ENCODE results near the gene ASB1.
"Not testable (repeated sequence)": the region's sequence is repeated elsewhere in the genome, so short reads cannot be mapped to it uniquely, and the experiment has no call there.

Gene ASB1

DNA sequence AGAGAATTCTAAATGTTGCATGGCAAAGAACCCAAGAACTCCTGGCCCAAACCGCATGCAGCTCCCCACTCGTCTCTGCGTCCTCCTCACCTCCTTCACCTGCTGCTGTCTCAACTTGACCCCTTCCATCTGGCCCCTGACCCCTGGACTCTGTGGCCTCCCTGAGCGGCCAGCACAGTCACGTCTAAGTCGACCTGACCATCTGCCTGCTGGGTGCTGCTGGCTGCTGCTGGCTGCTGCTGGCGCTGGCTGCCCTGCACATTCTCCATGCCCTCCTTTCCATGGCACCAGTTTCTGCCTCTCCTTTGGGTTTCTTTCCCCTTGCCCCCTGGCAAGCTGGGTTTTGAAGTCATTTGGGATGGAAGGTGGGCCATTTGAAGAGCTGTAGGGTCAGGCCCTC, 30.1 kb upstream of the ASB1 start:
- Mint-ChIP-seq H3K27ac (no peak overlapping the region), H3K4me1 (no peaks in the 10 kb centered on the region), H3K9me3 (no peaks in the 10 kb centered on the region), H3K4me3 (no peak overlapping the region), H3K27me3 (no peaks in the 10 kb centered on the region), H3K36me3 (ENCODE audit: low read depth) (no peaks in the 10 kb centered on the region)
- ATAC-seq (no peak), DNase-seq (no peak)

DNA sequence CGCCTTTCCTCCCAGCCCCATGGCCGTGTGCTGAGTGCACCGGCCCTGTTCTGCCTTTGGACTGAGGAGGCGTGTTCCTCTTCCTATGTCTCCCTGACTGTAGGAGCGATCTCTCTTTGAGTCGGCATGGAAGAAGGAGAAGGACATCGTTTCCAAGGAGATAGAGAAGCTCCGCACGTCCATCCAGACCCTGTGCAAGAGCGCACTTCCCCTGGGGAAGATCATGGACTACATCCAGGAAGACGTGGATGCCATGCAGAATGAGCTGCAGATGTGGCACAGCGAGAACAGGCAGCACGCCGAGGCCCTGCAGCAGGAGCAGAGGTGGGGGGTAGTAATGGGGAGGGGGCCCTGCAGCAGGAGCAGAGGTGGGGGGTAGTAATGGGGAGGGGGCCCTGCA, 29.4 kb upstream of the ASB1 start:
- Mint-ChIP-seq H3K27me3 (no peaks in the 10 kb centered on the region), H3K36me3 (ENCODE audit: low read depth) (no peaks in the 10 kb centered on the region), H3K4me3 (no peak overlapping the region), H3K27ac (no peak overlapping the region), H3K4me1 (no peaks in the 10 kb centered on the region), H3K9me3 (no peaks in the 10 kb centered on the region)
- ATAC-seq (no peak), DNase-seq (no peak)

DNA sequence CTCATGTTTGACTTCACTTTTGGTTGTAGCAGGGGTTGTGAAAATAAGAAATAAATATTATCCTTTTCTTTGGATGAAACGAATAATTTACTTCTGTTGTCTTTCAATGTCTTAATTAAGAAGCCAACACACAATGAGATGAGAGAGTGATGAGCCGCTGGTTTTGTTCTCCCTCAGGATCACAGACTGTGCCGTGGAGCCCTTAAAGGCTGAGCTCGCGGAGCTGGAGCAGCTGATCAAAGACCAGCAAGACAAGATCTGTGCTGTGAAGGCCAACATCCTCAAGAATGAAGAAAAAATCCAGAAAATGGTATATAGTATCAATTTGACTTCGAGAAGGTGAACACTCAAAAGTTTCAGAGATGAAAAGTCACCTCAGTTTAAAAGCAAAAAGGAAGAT, 28.1 kb upstream of the ASB1 start:
- Mint-ChIP-seq H3K27ac (no peak overlapping the region), H3K4me3 (no peak overlapping the region), H3K36me3 (ENCODE audit: low read depth) (no peaks in the 10 kb centered on the region), H3K27me3 (no peaks in the 10 kb centered on the region), H3K4me1 (no peaks in the 10 kb centered on the region), H3K9me3 (no peaks in the 10 kb centered on the region)
- no peak for DNase-seq
- no peak for ATAC-seq

DNA sequence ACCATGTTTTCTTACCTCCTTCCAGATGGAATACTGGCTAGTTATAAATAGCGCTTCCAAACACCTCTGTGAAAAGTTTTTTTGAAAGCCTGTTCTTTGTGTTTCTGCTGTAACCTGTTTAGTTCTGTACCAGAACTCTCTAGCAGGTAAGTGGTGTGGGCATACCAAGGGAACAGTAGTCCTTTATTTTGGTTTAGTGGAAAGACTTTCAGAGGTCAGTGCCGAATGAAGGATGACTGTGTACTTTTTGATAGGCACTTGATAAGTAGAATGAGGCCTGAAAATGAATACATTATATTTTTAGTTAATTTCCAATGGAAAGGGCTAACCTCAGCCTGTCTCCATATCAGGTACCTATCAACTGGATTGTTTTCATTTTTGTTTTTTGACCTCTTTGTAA, 27.6 kb upstream of the ASB1 start:
- no peak for ATAC-seq
- H3K27ac Mint-ChIP-seq: no peak overlapping the region
- H3K4me3 Mint-ChIP-seq: no peak overlapping the region
- H3K36me3 Mint-ChIP-seq (ENCODE audit: low read depth): no peaks in the 10 kb centered on the region
- DNase-seq: no peak
- no peaks in the 10 kb centered on the region for H3K4me1 Mint-ChIP-seq
- no peaks in the 10 kb centered on the region for H3K27me3 Mint-ChIP-seq
- no peaks in the 10 kb centered on the region for H3K9me3 Mint-ChIP-seq

DNA sequence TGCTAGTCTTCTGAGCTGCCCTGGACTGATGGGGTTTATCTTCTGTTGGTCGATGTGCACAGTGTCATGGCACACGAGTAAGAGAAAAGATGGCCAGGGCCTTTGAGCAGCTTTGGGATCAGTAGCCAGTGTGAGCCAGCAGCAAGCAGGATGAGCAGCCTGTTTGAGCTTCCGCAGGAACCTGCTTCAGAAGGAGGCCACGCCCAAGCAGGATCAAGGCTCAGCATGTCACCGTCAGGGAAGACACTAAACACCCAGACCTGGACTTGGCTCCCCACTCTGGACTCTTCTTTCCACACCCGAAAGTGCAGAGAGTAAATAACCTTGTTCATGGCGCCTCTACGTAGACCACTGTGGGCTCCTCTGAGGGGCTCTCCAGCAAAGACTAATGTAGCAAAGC, 25.2 kb upstream of the ASB1 start:
- Mint-ChIP-seq H3K4me1 (peaks cover 7% of the 10 kb centered on the region), H3K4me3 (no peak overlapping the region), H3K36me3 (ENCODE audit: low read depth) (no peaks in the 10 kb centered on the region), H3K27ac (no peak overlapping the region), H3K27me3 (no peaks in the 10 kb centered on the region), H3K9me3 (no peaks in the 10 kb centered on the region)
- no peak for ATAC-seq
- no peak for DNase-seq

DNA sequence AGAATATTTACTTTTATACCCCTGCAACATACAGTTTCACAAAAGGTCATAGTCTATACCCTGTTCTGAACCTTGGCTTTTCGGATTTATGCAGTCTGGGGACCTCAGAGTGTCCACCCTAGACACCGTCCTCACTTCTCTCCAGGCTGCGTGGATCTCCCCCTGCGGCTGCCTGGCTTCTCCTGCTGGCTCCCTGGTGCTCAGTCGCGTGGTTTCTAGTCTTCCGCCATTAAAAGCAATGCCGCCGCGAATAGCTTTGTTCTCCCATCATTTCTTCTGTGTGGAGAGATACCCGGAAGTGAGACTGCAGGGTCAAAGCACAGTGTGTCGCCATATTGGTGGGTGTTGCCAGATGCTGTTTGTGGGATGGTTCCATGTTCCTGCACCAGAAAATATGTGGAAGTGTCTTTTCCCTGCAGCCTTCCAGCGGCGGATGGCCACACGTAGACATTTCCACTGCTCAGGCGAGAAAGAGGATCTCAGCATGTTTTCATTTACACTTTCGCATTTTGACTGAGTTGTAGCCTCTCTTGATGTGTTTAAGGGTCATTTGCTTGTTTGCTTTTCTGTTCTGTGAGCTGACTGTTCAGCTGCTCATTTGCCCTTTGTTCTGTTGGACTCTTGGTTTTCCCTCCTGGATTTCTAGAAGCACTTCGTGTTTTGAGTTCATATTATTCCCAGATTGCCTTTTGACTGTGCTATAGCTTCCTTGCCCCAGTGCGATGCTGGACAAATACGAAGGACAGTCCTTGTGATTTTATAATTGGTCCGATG, 22.9 kb upstream of the ASB1 start:
- DNase-seq (no peak), ATAC-seq (no peak)
- H3K36me3 Mint-ChIP-seq (ENCODE audit: low read depth): no peaks in the 10 kb centered on the region
- no peak overlapping the region for H3K4me3 Mint-ChIP-seq
- H3K27me3 Mint-ChIP-seq: no peaks in the 10 kb centered on the region
- H3K4me1 Mint-ChIP-seq: peaks cover 7% of the 10 kb centered on the region
- H3K9me3 Mint-ChIP-seq: no peaks in the 10 kb centered on the region
- H3K27ac Mint-ChIP-seq: no peak overlapping the region

DNA sequence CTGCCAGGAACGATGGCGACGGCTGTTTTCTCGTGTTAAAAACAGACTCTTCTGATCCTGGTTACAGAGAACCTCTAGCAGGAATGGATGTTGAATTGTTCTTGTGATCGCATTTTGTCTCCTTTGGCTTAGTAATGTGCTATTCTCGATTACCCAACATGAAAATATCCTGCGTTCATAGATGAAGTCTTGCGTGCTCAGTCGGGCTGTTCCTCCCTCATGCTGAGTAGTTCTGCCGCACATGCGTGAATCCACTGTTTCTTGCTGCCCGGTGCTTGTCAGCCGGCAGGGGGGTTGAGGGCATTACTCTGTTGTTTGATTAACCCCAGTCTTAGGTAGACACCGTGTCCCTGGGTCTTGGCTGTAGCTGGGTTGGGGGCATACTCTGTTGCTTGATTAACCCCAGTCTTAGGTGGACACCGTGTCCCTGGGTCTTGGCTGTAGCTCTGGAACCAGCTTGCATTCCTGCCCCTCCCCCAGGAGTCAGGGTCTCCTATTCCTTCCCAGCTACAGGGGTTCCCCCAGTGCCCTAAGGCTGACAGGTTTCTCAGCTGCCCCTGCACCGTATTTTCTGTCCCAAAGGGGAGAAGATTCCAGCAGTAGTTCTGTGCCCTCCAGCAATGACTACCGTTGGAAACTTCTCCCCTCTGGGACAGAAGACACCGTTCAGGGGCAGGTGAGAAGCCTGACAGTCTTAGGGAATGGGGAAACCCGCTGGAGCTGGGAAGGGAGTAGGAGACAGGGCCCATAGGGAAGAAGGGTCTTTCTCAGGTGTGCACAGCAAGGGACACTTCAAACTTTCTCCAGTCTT, 22.1 kb upstream of the ASB1 start:
- DNase-seq (no peak), ATAC-seq (no peak)
- Mint-ChIP-seq H3K9me3 (no peaks in the 10 kb centered on the region), H3K27ac (no peak overlapping the region), H3K4me3 (no peak overlapping the region), H3K4me1 (peaks cover 7% of the 10 kb centered on the region), H3K27me3 (no peaks in the 10 kb centered on the region), H3K36me3 (ENCODE audit: low read depth) (no peaks in the 10 kb centered on the region)

DNA sequence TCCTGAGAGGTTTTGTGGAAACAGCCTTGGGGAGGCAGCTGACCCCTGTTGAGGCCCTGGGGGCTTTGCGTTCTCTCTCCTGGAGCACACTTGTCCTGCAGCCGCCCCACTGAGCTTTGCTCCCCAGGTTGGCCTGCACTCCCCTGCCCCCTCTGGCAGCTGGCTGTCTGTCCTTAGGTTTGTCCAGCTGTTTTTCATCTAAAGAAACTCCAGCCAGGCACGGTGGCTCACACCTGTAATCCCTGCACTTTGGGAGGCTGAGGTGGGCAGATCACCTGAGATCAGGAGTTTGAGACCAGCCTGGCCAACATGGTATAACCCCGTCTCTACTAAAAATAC, 21.5 kb upstream of the ASB1 start:
- not testable (repeated sequence) for DNase-seq; ATAC-seq; H3K27me3 Mint-ChIP-seq; H3K4me1 Mint-ChIP-seq; H3K27ac Mint-ChIP-seq; H3K9me3 Mint-ChIP-seq; H3K4me3 Mint-ChIP-seq; H3K36me3 Mint-ChIP-seq (ENCODE audit: low read depth)

DNA sequence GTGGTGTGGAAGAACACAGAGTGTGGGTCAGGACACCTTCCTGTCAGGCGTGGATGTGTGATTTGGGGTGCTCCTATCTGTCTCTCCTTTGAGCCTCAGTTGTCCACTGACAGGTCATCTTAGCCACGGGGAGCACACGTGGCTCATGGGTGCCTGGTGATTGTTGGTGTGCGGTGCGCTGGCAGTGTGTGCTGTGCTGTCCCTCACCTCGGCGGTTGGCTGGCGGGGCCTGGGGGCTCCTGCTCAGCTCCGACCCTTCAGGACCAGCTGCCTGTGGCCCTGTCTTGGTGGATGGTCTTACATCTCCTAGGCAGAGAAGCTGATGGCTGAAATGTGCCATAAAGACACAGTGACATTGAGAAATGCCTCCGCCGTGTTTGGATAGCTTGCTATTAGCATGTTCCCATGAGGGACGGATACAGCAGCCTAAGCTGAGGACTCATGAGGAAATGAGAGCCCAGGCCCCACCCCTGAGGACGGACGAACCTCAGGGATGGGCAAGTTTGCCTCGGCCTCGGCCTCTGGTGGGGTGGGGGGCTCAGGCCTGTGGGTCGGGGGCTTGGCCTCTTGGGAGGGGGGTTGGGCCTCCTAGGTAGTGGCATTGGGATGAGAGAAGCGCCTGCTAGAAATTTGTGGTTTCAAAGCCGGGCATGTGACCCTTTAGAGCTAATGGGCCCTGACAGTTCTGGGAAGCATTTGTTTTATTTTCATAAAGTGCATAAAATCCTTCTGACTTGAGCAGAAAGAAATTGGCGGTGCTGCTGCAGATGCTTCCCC, 20.3 kb upstream of the ASB1 start:
- ATAC-seq (no peak), DNase-seq (no peak)
- no peaks in the 10 kb centered on the region for H3K9me3 Mint-ChIP-seq
- H3K27me3 Mint-ChIP-seq: no peaks in the 10 kb centered on the region
- no peak overlapping the region for H3K27ac Mint-ChIP-seq
- H3K36me3 Mint-ChIP-seq (ENCODE audit: low read depth): no peaks in the 10 kb centered on the region
- peaks cover 7% of the 10 kb centered on the region for H3K4me1 Mint-ChIP-seq
- H3K4me3 Mint-ChIP-seq: no peak overlapping the region

DNA sequence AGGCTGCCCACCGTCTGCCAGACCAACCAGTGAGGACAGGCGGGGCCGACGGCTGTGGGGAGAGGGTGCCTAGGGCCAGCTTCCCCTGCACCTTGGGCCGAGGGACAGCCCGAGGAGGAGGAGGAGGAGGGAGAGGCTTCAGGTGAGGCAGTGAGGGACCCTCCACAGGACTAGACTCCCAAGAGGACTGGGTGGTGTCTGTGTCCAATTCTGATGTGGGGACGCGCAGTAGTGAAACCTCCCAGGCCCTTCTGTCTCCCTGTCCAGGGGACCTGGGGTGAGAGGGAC, 19.8 kb upstream of the ASB1 start:
- no peak overlapping the region for H3K4me3 Mint-ChIP-seq
- H3K4me1 Mint-ChIP-seq: peaks cover 7% of the 10 kb centered on the region
- ATAC-seq: no peak
- H3K27me3 Mint-ChIP-seq: no peaks in the 10 kb centered on the region
- no peak for DNase-seq
- H3K9me3 Mint-ChIP-seq: no peaks in the 10 kb centered on the region
- no peak overlapping the region for H3K27ac Mint-ChIP-seq
- H3K36me3 Mint-ChIP-seq (ENCODE audit: low read depth): no peaks in the 10 kb centered on the region

DNA sequence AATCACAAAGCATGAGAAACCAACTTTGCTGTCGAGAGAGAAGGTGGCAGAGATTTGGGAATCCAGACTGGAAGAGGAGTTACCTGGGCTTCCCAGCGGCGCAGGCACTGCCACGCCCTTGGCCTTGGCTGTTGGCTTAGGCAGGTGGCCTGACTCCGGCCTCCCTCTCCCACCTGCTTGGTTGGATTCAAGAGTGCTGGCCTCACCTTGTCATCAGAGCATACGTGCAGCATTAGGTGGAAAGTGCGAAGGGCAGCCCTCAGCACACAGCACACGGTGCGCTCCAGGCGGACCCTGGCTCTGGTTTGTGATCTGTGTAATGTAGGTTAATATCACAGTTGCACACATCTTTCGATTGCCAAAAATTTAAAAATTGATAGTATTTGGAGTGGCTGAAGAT, 19.2 kb upstream of the ASB1 start:
- H3K27ac Mint-ChIP-seq: no peak overlapping the region
- H3K27me3 Mint-ChIP-seq: no peaks in the 10 kb centered on the region
- no peak for DNase-seq
- H3K4me3 Mint-ChIP-seq: no peak overlapping the region
- peaks cover 7% of the 10 kb centered on the region for H3K4me1 Mint-ChIP-seq
- no peaks in the 10 kb centered on the region for H3K9me3 Mint-ChIP-seq
- ATAC-seq: no peak
- H3K36me3 Mint-ChIP-seq (ENCODE audit: low read depth): no peaks in the 10 kb centered on the region

DNA sequence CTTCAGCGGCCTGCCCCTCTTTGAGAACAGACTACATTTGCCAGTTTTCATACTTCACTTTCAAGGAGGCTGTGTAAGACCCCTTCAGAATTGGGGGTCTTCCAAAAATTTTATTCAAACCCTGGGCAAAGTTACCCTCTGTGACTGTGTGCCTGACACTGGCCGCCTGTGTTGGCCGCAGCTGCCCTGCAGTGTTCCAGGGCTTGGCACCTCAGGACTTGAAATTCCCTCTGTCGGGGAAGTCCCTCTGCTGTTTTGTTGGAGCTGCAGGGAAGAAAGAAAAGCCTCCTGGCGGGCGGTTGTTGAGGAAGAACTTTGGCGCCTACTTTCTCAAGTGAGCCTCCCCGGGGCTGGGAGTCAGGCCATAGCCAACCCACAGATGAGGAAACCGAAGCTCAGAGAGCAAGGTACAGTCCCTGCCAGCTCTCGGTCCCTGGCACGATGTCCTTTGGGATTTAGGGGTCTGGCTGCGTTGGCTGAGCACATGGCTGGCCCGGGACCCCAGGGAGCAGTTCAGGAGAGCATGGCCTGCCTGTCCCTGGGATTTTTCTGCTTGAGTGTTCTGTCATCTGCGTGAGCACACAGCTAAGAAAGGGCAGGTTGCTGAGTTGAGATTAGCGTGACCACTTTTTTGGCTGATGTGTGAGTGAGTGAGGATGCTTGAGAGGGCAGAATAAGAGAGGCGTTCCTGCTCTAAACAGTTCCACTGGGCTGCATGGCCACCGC, 17.9 kb upstream of the ASB1 start:
- H3K27me3 Mint-ChIP-seq: no peaks in the 10 kb centered on the region
- no peak overlapping the region for H3K4me3 Mint-ChIP-seq
- no peaks in the 10 kb centered on the region for H3K36me3 Mint-ChIP-seq (ENCODE audit: low read depth)
- no peaks in the 10 kb centered on the region for H3K9me3 Mint-ChIP-seq
- H3K4me1 Mint-ChIP-seq: peaks cover 7% of the 10 kb centered on the region
- ATAC-seq (no peak), DNase-seq (no peak)
- H3K27ac Mint-ChIP-seq: no peak overlapping the region

DNA sequence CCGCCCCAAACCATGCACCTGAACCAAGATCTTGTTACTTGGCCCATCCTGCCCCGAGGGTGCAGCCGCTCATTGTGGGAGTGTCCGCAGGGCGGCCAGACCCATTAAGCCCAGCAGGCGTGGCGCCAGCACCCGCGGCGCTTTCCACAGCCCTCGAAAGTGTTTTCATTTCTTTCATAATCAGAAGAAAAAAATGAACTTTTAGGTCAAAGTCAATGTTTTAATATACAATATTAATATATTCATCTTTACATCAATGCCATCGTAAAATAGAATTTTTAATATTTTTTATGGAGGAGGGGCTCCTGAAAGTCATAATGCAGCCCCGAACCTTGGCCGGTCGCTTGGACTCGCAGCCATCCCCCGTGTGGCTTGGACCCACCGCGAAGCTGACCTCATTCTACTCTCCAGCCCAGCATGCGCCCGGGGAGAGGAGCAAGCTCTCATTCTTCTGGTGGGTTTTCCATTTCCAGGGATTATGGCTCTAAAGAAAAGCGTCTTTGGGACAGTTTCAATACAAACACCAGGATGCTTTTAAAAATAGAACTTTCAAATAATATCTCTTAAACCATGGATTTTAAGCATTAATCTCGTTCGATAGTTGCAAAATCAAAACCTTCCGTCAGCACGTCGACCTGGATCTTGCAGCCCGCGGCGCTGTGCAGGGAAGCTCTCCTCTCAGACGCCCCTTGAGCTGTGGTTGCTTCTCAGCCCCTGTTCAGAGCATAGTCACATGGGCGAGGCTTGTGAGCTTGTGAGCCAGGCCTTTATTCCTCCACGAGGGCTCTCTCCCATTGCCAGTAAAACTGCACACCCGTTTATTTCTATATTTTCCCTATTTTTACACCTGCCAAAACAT, 17.2 kb upstream of the ASB1 start:
- no peak overlapping the region for H3K4me3 Mint-ChIP-seq
- H3K27ac Mint-ChIP-seq: no peak overlapping the region
- no peak for DNase-seq
- no peak for ATAC-seq
- peaks cover 7% of the 10 kb centered on the region for H3K4me1 Mint-ChIP-seq
- H3K9me3 Mint-ChIP-seq: no peaks in the 10 kb centered on the region
- no peaks in the 10 kb centered on the region for H3K36me3 Mint-ChIP-seq (ENCODE audit: low read depth)
- H3K27me3 Mint-ChIP-seq: no peaks in the 10 kb centered on the region

Data from activated naive CD8-positive, alpha-beta T cell treated with anti-CD3 and anti-CD28 coated beads, Interleukin-2, amount 50 U/mL, for 24 hours (primary cell).